Glomerular visceral epithelial cell (primary cell): Measurements from ENCODE around the gene OR11A1.

Experiments used
- DNase-seq: peaks from one replicate; pipeline ENCODE4 v3.0.0-alpha.2; 2016; ENCODE audit errors: extremely low spot score

Gene OR11A1, protein sequence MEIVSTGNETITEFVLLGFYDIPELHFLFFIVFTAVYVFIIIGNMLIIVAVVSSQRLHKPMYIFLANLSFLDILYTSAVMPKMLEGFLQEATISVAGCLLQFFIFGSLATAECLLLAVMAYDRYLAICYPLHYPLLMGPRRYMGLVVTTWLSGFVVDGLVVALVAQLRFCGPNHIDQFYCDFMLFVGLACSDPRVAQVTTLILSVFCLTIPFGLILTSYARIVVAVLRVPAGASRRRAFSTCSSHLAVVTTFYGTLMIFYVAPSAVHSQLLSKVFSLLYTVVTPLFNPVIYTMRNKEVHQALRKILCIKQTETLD

DNA sequence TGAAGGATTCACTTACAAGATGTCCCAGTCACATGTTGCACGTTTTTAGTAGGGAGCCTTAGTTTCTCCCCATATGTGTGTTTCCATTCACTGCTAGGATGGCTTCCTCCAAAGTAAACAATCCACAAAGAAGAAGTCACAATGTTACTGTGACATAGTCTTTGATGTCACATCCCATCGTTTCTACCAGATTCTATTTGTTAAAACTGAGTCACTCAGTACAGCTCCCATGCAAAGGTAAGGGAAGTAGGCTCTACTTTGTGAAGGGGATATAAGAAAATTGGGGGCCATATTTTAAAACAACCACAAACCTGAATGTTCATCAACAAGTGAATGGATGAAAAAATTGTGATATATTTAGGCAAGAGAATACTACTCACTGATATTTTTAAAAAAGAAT, at the start of gene OR11A1, which contains the start of gene OR2H1:
Gene OR11A1, minus strand, starts transcription at position 101 of the 400 bp plus-strand sequence. CDS start 29,430 bp downstream, outside the sequence.
Gene OR2H1, plus strand, starts transcription at position 185 of the 400 bp plus-strand sequence. CDS start 4,615 bp downstream, outside the sequence.
- no peak for DNase-seq

DNA sequence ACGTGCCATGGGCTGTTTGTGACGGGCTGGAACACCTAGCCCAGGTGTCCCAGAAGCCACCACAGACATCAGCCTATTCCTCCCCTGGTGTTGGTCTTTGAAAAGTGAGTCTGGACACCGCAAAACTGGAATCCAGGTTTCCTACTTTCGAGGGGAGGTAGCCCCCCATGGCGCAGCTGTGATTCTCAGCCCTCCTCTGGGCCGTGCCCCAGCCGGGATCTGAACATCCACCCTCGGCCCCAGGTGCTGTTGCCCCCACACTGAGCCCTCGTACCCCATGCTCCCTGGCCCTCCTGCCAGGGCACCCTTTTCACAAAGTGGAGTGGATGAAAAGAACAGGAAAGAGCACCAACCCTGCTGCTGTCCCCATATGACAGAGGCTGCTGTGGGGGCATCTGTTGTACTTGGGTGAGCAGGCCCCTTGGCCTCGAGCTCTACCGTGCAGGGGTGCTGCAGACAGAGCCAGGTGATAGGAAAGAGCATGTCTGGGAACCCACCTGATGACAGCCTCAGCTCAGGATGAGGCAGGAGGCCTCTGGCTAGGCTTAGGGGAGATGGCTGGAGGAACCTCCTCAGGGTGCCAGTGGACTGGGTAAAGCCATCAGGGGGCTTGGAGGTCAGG, 49.7 kb upstream of the OR11A1 start:
- no peak for DNase-seq

- no peak for DNase-seq
Measured at GRCh38 chr6:29505808-29506207, 48.9 kb upstream of the OR11A1 start.

DNA sequence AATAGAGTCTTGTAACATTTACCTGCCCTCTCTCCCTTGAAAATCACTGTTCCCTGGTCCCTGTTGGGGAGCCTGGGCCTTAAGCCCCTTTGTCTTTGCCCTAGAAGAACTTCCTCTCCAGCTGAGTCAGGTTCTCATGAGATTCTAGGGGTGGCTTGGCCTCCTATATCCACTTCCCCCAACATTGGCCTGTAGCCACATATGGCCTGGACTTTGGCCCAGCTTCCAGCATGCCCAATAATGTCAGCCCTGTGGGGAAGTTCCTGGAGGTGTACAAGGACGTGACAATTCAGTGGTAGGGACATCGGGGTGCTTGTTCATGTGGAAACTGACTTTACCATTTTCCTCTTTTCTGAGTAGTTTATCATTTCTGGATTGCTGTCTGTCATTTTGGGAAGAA, 48.1 kb upstream of the OR11A1 start:
- DNase-seq: no peak

GRCh38 chr6:29502597-29502996, 45.7 kb upstream of the OR11A1 start:
- DNase-seq: peak; percentile 29

- no peak for DNase-seq
Measured at GRCh38 chr6:29502181-29502580, 45.3 kb upstream of the OR11A1 start.

GRCh38 chr6:29501106-29501505, 44.2 kb upstream of the OR11A1 start:
- no peak for DNase-seq

GRCh38 chr6:29500594-29500993, 43.7 kb upstream of the OR11A1 start:
- no peak for DNase-seq

DNA sequence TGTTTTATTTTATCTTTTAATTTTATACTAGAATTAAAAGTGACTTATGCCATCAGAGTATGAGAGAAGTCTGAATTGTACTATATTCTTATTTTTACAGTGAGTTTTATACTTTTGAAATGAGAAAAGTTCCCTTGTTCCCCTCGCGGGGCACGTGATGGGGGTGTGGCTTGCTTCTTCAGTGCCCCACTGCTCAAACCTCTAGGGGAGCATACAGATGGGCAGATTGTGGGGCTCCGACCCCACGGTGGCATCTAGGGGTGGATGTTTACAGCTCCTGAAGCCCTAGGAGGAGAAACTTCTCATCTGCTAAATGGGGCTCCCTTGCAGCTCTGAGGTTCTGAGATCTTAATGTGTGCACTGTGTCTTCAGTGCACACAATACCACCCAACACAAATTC, 42.8 kb upstream of the OR11A1 start:
- DNase-seq: no peak

DNA sequence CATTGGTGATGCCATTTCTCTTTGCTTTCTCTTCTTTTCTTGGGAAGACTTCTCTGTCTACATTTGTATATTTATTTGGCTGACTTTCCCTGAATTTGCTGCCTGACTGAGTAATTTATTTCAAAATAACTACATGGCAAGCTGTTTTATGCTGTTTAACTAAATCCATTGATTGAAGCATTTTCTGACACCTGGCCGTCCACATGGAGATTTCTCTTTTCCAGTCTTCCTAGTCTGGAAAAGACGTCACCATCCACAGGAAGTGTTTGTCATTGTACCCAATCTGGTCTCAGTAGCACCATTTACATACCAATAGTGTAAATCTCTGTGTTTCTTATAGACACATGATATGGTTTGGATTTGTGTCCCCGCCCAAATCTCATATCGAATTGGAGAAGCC, 40.1 kb upstream of the OR11A1 start:
- DNase-seq: no peak

DNA sequence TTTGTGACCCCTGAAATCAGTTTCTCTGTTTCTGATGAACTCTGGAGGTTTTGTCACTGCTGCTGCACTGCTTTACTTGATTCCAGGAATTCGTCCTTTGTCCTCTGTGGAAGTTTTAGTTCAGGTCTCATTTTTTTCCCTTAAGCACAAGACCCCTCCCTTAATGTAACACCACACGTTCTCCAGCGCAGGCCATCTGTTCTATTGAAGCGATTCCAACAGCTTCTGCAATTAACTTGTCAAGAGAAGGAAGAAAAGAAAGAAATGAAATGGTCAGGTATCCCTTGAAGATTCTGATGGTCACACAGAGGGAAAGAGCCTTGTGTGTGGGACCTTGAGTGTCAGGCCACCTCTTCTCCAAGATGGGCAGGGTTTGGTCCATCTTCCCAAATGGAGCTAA, 38.7 kb upstream of the OR11A1 start:
- DNase-seq: no peak

- DNase-seq: no peak
Measured at GRCh38 chr6:29494131-29494530, 37.3 kb upstream of the OR11A1 start.

- DNase-seq: no peak
Measured at GRCh38 chr6:29493261-29493660, 36.4 kb upstream of the OR11A1 start.

- no peak for DNase-seq
Measured at GRCh38 chr6:29491574-29491973, 34.7 kb upstream of the OR11A1 start.

- DNase-seq: no peak
Measured at GRCh38 chr6:29490552-29490951, 33.7 kb upstream of the OR11A1 start.

DNA sequence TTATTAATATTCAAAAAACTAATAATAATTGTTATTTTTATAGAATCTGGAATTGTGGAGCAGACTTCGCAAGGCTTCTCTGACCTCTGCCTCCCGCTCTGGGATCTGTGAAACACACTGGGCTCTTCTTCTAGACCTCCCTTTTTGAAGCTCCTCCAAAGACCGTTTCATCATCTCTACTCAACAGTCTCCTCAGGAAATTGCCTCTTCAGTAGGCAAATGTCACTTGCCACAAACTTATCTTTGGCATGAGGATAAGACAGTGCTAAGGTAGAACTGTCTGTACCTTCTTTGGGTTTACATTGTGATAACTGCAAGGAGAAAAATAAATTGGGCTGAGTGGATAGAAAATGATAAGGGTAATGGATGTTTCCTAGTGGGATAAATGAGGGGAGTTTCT, 33.2 kb upstream of the OR11A1 start:
- DNase-seq: no peak

- DNase-seq: no peak
Measured at GRCh38 chr6:29489286-29489685, 32.4 kb upstream of the OR11A1 start.

- DNase-seq: no peak
Measured at GRCh38 chr6:29488874-29489273, 32.0 kb upstream of the OR11A1 start.

- DNase-seq: no peak
Measured at GRCh38 chr6:29487660-29488059, 30.8 kb upstream of the OR11A1 start, which contains the start of gene MAS1L. Gene MAS1L (minus strand): TSS chr6:29487956. CDS start chr6:29487902, 54 bp downstream.

DNA sequence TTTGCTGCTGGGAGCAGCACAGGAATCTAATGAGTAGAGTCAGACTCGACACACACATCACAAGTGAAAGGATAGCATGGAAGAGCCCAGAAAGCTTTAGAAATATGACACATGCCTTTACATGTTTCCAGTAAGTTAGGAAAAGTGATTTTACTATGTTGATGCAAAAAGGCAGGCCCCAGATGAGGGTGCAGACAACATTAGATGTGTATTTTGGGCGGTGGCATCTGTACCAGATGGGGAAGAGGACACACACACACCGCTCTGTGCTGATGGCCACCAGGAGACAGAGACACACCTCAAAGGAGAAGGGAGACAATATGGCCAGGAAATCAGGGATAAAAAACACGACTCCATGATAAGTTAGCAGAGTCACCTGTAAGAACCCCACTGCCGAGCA, 30.3 kb upstream of the OR11A1 start:
- no peak for DNase-seq

DNA sequence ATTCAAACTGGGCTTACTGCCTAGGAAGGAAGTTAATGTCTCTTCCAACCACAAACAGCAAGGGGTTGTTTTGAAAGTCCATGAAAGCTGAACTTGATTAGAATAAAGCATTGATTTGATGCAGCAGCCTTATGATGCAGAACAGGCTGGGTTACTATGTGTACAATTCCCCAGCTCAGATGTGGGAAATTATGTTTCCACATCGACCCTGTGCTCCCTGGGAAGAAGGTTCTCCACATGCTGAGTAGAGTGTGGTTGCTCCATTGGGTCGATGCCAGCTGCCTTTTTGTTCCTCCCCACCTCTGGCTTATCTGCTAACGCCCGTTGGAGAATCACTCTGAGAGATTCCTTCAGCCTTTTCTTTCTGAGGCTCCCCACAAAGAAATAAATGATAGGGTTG, 29.7 kb upstream of the OR11A1 start:
- no peak for DNase-seq

- DNase-seq: no peak
Measured at GRCh38 chr6:29483735-29484134, 26.9 kb upstream of the OR11A1 start.

- DNase-seq: no peak
Measured at GRCh38 chr6:29483186-29483585, 26.3 kb upstream of the OR11A1 start.
